ENCODE measurements around the gene NAV1.

NAV1 gene

GRCh38 chr1:201562659-201563405, 23.9 kb downstream of the NAV1 start:
- H3K27ac ChIP-seq: no peak overlapping the region
- TF ChIP-seq CTCF (conservative IDR thresholded peaks at IDR 0.05): no peak

- no peak for TF ChIP-seq CTCF (conservative IDR thresholded peaks at IDR 0.05)
- no peak overlapping the region for H3K27ac ChIP-seq
Observed at GRCh38 chr1:201563406-201563780, 24.5 kb downstream of the NAV1 start.

- H3K27ac ChIP-seq: no peak overlapping the region
- no peak for TF ChIP-seq CTCF (conservative IDR thresholded peaks at IDR 0.05)
Observed at GRCh38 chr1:201563941-201564340, 25.0 kb downstream of the NAV1 start.

- H3K27ac ChIP-seq: no peak overlapping the region
- TF ChIP-seq CTCF (conservative IDR thresholded peaks at IDR 0.05): no peak
Observed at GRCh38 chr1:201565024-201565730, 26.2 kb downstream of the NAV1 start.

DNA sequence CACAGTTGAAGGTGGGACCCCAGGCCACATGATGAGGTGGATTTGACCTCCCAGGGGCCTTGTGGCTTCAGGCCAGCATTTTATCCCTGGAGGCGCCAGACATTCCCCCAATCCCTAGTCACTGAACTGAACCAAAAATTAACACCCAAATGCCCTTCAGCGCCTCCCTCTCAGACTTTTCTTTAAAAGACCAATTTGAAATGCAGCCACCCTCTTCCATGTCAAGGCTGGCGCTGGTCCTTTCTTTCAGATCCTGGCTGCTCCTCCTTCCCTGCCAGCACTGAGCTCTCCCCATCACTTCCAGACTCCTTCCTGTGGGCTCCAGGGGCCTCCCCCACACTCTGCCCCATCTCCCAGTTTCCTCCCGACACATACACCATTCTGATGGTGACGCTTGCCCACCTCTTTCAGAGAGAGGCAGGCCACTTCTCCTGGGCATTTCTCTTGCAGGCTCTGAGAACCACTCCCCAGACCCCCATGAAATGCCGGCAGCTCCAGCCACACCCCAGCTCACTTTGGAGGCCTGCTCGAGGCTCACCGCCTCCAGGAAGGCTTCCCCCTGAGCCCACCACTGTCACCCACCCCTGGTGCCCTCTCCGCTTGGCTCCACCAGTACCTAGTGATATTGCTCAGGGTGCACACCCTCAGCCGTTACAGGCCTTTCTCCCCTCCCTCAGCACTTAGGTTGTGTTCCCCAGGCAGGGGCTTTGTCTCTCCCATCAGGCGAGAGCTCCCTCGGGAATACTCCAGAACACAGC, 27.0 kb downstream of the NAV1 start:
- no peak for TF ChIP-seq CTCF (conservative IDR thresholded peaks at IDR 0.05)

GRCh38 chr1:201566529-201566823, 27.5 kb downstream of the NAV1 start:
- no peak overlapping the region for H3K27ac ChIP-seq
- TF ChIP-seq CTCF (conservative IDR thresholded peaks at IDR 0.05): no peak

More for the DNA sequence above, 27.0 kb downstream of the NAV1 start:
- H3K27ac ChIP-seq: no peak overlapping the region
